Caco-2 (cell line): ENCODE measurements around the gene TET2. TPM values are rescaled to one million over a fixed set of nuclear protein-coding genes. Genes with fewer than 3 reads are reported as not detected.

Experiments
- BruUV-seq: library from RNA; stranded (reverse); fragments of 400-500 nt; replicated peaks from 2 replicates; lab custom pipeline; 2021; lab: Mats Ljungman, UMichigan
- CTCF ChIA-PET: fragments of 300-600 bp; sonication (Branson Sonifier 250); formaldehyde crosslinking; loops from one replicate; lab custom pipeline; 2022; ENCODE audit warnings: antibody characterized with exemption; lab: Charles Lee
- POLR2A ChIA-PET: fragments of 300-600 bp; sonication (Branson Sonifier 250); formaldehyde crosslinking; loops from one replicate; lab custom pipeline; 2022; ENCODE audit warnings: antibody characterized with exemption; lab: Charles Lee
- DNase-seq, 2 experiments: peaks; one replicate each; pipeline versions ENCODE4 v3.0.0 to v3.0.0-alpha.2; 2020 to 2022
- H3K27me3 ChIP-seq: replicated peaks from 2 replicates; pipeline ENCODE4 v1.6.0; 2011; ENCODE audit warnings: low read length; ENCODE audit not compliant: control insufficient read depth, insufficient read depth
- H3K36me3 ChIP-seq: 2 replicates; pipeline ENCODE4 v1.5.1; 2011; ENCODE audit warnings: low read length; ENCODE audit not compliant: control insufficient read depth, insufficient read depth
- H3K4me1 ChIP-seq: fragments of 250-450 bp; sonication (Bioruptor Pico); 2 replicates; pipeline ENCODE4 v1.5.1; 2020; ENCODE audit warnings: mild to moderate bottlenecking
- H3K4me3 ChIP-seq: 2 replicates; pipeline ENCODE4 v1.5.1; 2011; ENCODE audit warnings: low read depth, mild to moderate bottlenecking, control low read depth, low read length
- H3K9me3 ChIP-seq: fragments of 250-450 bp; sonication (Bioruptor Pico); 2 replicates; pipeline ENCODE4 v1.5.1; 2020; ENCODE audit warnings: mild to moderate bottlenecking, moderate library complexity
- H3K27ac Mint-ChIP-seq: one replicate; pipeline ENCODE4 v1.8.0; 2022; ENCODE audit warnings: mixed read lengths; ENCODE audit not compliant: unreplicated experiment
- H3K27me3 Mint-ChIP-seq: one replicate; pipeline ENCODE4 v1.8.0; 2022; ENCODE audit warnings: mixed read lengths; ENCODE audit not compliant: insufficient read depth, unreplicated experiment
- H3K36me3 Mint-ChIP-seq: one replicate; pipeline ENCODE4 v1.8.0; 2022; ENCODE audit warnings: mild to moderate bottlenecking, mixed read lengths; ENCODE audit not compliant: insufficient read depth, unreplicated experiment
- H3K4me1 Mint-ChIP-seq: one replicate; pipeline ENCODE4 v1.8.0; 2022; ENCODE audit warnings: low read depth, mixed read lengths; ENCODE audit not compliant: unreplicated experiment
- H3K4me3 Mint-ChIP-seq: one replicate; pipeline ENCODE4 v1.8.0; 2022; ENCODE audit warnings: mild to moderate bottlenecking, moderate library complexity, mixed read lengths; ENCODE audit not compliant: unreplicated experiment
- H3K9me3 Mint-ChIP-seq: one replicate; pipeline ENCODE4 v1.8.0; 2022; ENCODE audit warnings: mixed read lengths; ENCODE audit not compliant: unreplicated experiment
- intact Hi-C: fragments of 100-400 bp; cut with micrococcal nuclease; formaldehyde crosslinking; loops from one replicate; pipeline ENCODE4 v1.10.0; 2022; ENCODE audit not compliant: unreplicated experiment
- total RNA-seq: library from RNA; stranded (reverse); gene quantifications from 2 replicates; pipeline ENCODE4 v1.2.3, GENCODE V29; 2022
- TF ChIP-seq, protein P1 (sequence below), 2 experiments: fragments of 200-600 bp in 1 of 2; IDR thresholded peaks; 1 replicate in 1 of 2; 2 replicates in 1 of 2; pipeline versions ENCODE4 v1.5.1 to v1.8.0; 2011 to 2022; ENCODE audit warnings: antibody characterized with exemption in 1 of 2, control low read depth in 1 of 2, inconsistent platforms in 1 of 2, low read depth in 1 of 2, low read length in 1 of 2, mild to moderate bottlenecking in 1 of 2, moderate library complexity in 1 of 2; ENCODE audit not compliant: insufficient read depth in 1 of 2, severe bottlenecking in 1 of 2, unreplicated experiment in 1 of 2

Gene TET2
- total RNA-seq, 1 experiment from 2014 or later: 14.8 TPM

DNA sequence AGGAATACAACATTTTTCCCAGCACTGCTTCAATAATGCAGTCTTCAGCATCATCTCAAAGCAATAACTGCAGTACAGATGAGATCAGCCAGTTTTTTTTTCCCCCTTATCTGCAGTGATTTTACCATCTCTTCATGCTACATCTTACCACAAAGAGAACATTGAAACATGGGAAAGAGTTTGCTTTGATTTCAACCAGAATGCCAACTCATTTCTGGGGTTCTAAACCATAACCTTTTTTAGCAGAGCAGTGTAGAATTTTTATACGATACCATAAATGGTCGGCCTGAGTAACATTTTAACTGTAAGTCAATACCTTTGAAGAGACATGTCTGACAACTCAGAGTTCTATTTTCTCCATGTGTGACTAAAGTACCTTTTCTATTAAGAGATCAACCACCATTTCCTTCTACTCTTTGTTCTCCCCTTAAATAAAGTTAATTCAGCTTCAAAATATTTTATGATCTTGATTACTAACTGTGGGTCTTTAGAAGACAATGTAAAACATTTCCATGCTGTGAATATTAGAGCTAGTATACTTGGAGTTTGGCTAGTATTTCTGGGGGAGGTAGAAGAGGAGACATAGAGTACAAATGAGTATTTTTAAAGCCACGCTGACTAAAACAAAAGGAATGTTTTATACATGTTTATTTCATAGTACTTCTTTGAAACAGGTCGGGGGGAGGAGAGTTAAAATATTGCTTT, 69.1 kb downstream of the TET2 start:
- H3K4me3 Mint-ChIP-seq: no peak overlapping the region
- no peak overlapping the region for H3K4me3 ChIP-seq
- TF ChIP-seq, protein P1, sequence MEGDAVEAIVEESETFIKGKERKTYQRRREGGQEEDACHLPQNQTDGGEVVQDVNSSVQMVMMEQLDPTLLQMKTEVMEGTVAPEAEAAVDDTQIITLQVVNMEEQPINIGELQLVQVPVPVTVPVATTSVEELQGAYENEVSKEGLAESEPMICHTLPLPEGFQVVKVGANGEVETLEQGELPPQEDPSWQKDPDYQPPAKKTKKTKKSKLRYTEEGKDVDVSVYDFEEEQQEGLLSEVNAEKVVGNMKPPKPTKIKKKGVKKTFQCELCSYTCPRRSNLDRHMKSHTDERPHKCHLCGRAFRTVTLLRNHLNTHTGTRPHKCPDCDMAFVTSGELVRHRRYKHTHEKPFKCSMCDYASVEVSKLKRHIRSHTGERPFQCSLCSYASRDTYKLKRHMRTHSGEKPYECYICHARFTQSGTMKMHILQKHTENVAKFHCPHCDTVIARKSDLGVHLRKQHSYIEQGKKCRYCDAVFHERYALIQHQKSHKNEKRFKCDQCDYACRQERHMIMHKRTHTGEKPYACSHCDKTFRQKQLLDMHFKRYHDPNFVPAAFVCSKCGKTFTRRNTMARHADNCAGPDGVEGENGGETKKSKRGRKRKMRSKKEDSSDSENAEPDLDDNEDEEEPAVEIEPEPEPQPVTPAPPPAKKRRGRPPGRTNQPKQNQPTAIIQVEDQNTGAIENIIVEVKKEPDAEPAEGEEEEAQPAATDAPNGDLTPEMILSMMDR (IDR thresholded peaks at IDR 0.05; ENCODE audit: insufficient read depth in 1 of 2, low read depth in 1 of 2, low read length in 1 of 2, severe bottlenecking in 1 of 2, unreplicated experiment in 1 of 2): no peak
- DNase-seq: no peak
- H3K36me3 Mint-ChIP-seq: no peaks in the 10 kb centered on the region
- POLR2A ChIA-PET: no interaction called here
- no peak overlapping the region for H3K27ac Mint-ChIP-seq
- H3K9me3 Mint-ChIP-seq: no peaks in the 10 kb centered on the region
- H3K27me3 ChIP-seq: no peaks in the 10 kb centered on the region
- peaks cover 17% of the 10 kb centered on the region for H3K4me1 Mint-ChIP-seq
- H3K27me3 Mint-ChIP-seq: no peaks in the 10 kb centered on the region
- CTCF ChIA-PET: no interaction called here
- peaks cover 15% of the 10 kb centered on the region; the same call in 1 of the 2 replicates for H3K4me1 ChIP-seq
- intact Hi-C loops: no loop called here
- no peaks in the 10 kb centered on the region for H3K36me3 ChIP-seq
- no peaks in the 10 kb centered on the region for H3K9me3 ChIP-seq
- BruUV-seq: no TSS peak

DNA sequence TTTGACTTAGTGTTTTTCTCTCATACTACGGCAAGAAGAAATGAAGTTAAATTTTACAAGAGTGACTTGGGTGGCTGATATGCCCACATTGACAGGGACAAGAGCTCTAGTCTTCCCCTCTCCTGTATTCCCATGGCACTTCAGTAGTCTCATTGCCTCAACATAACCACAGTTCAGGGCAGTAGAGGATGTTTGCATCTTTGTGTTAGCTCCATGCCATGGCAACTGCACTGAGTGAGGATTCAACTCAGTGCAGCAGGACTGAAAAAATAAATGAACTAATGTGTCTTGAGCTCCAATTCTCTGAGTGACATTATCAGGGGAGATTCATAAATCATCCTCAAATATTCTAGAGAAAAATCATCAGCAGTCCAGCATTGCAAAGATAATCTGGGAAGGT, 78.8 kb downstream of the TET2 start:
- no peaks in the 10 kb centered on the region for H3K36me3 Mint-ChIP-seq
- H3K4me3 ChIP-seq: no peak overlapping the region
- no TSS peak for BruUV-seq
- DNase-seq: no peak
- TF ChIP-seq, protein P1 (IDR thresholded peaks at IDR 0.05; ENCODE audit: insufficient read depth in 1 of 2, low read depth in 1 of 2, low read length in 1 of 2, severe bottlenecking in 1 of 2, unreplicated experiment in 1 of 2): no peak
- ChIA-PET CTCF (no interaction called here), POLR2A (no interaction called here)
- no peak overlapping the region for H3K27ac Mint-ChIP-seq
- H3K36me3 ChIP-seq: no peaks in the 10 kb centered on the region
- H3K4me3 Mint-ChIP-seq: no peak overlapping the region
- intact Hi-C loops: no loop called here
- H3K27me3 Mint-ChIP-seq: no peaks in the 10 kb centered on the region
- H3K4me1 ChIP-seq: no peaks in the 10 kb centered on the region
- no peaks in the 10 kb centered on the region for H3K27me3 ChIP-seq
- no peaks in the 10 kb centered on the region for H3K9me3 ChIP-seq
- no peaks in the 10 kb centered on the region for H3K9me3 Mint-ChIP-seq
- no peaks in the 10 kb centered on the region for H3K4me1 Mint-ChIP-seq

DNA sequence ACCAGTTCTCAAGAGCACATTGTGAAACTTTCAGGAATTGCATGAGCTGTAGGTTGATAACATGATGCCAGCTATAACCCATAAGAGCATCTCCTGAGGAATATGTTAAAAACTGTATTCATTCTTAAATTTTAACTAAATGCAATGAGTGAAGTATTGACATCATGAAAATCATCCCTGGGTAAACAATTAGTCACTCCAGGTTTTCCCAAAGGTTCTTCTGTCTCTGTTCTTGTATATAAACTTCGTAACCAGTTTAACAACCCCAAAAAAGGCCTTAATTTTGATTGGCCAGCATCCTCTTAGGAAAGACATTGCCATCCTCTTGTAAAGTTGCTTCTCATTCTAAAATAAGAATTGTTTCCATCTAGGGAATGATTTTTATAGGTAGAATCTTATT, 80.4 kb downstream of the TET2 start:
- BruUV-seq: no TSS peak
- Mint-ChIP-seq H3K27me3 (no peaks in the 10 kb centered on the region), H3K9me3 (no peaks in the 10 kb centered on the region), H3K36me3 (no peaks in the 10 kb centered on the region), H3K4me1 (peaks cover 4% of the 10 kb centered on the region), H3K4me3 (no peak overlapping the region), H3K27ac (no peak overlapping the region)
- ChIA-PET CTCF (no interaction called here), POLR2A (no interaction called here)
- no peak overlapping the region for H3K4me3 ChIP-seq
- H3K9me3 ChIP-seq: no peaks in the 10 kb centered on the region
- H3K27me3 ChIP-seq: no peaks in the 10 kb centered on the region
- H3K4me1 ChIP-seq: no peaks in the 10 kb centered on the region
- intact Hi-C loops: no loop called here
- no peak for DNase-seq
- H3K36me3 ChIP-seq: no peaks in the 10 kb centered on the region
- TF ChIP-seq, protein P1 (IDR thresholded peaks at IDR 0.05; ENCODE audit: insufficient read depth in 1 of 2, low read depth in 1 of 2, low read length in 1 of 2, severe bottlenecking in 1 of 2, unreplicated experiment in 1 of 2): no peak
